Measurements from ENCODE around the gene GLT8D2.

DNA sequence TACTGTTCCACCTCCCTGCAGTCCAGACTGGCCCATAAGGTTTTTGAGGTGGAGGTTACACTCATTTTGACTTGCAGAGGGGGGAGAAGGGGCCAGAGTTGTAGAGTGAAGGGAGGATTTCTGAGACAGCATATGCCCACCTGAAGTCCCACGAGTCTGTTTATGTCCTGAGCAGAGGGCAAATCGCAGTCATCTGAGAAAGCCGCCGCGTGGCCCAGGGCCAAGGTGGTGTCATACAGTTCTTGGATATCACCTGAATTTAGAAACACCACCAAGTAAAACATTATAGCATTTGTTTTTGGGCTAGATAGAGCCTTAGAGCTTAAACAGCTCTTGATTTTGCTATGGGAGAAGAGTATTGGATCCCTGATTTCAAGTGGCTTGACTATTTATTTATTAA lies 53.4 kb downstream of the GLT8D2 start:
- TF ChIP-seq, protein P1, sequence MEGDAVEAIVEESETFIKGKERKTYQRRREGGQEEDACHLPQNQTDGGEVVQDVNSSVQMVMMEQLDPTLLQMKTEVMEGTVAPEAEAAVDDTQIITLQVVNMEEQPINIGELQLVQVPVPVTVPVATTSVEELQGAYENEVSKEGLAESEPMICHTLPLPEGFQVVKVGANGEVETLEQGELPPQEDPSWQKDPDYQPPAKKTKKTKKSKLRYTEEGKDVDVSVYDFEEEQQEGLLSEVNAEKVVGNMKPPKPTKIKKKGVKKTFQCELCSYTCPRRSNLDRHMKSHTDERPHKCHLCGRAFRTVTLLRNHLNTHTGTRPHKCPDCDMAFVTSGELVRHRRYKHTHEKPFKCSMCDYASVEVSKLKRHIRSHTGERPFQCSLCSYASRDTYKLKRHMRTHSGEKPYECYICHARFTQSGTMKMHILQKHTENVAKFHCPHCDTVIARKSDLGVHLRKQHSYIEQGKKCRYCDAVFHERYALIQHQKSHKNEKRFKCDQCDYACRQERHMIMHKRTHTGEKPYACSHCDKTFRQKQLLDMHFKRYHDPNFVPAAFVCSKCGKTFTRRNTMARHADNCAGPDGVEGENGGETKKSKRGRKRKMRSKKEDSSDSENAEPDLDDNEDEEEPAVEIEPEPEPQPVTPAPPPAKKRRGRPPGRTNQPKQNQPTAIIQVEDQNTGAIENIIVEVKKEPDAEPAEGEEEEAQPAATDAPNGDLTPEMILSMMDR (IDR thresholded peaks at IDR 0.05): no peak
- TF ChIP-seq POLR2A (IDR thresholded peaks at IDR 0.05) (no peak), EP300 (IDR thresholded peaks at IDR 0.05) (no peak)

Measured in ovary (tissue), 3 donors.